ENCODE measurements around the gene RSKR.
"Not testable (repeated sequence)": the region's sequence is repeated elsewhere in the genome, so short reads cannot be mapped to it uniquely, and the experiment has no call there.

The RSKR gene

DNA sequence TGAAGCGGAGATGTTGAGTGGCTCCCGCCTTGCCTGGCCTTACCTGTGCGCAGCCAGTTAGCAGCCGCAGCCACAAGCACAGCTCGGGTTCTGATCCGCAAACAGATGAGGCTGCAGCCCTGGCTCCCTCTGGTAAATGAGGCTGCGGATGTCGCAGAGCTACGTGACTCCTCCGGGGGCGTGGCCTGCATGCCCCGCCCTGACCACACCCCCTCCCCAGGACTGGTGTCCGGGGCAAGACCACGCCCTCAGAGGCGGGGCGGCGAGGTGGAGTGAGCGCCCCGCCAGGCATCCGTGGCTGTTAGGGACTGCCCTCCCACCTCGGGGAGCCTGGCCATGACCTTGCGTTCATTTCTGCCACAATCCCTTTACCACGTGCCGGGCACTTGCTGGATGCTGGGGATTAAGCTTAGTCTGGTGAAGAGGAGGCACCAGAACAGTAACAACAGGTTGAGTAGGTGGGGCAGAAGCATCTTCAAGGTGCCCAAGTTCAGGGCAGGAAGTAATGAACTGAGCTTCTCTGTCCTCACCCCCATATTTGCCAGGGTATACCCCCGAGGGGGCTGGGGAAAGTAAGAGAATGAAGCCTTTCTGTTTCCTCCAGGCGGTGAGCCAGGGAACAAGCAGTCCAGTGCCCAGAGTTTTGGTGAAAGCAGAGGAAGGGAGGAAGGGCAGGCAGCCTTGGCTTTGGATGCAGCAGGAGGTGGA lies 37.1 kb downstream of the RSKR start, which contains the start of gene ALDOC:
Gene ALDOC, minus strand, starts transcription at position 138 of the 708 bp plus-strand sequence. CDS start 1,363 bp downstream, outside the sequence.
- FAIRE-seq = no peak

DNA sequence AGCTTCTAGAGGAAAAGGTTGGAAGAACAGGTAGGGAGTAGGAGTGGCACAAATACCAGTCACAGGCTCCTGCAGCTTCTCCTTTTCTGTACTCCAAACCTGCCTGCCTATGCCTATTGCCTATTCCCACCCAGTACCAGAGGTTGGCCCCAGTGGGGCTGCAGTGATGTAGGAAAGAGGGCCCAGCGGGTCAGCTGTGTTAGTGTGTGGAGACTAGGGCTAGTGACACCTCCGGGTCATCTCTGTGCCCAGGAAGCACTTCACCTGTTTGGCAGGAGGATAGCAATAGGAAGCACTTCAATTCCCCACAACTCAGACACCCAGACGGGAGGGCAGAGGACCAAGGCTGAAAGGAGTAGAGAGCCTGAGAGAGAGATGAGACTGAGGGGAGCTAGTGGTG lies 38.0 kb downstream of the RSKR start:
- not testable (repeated sequence) for FAIRE-seq

DNA sequence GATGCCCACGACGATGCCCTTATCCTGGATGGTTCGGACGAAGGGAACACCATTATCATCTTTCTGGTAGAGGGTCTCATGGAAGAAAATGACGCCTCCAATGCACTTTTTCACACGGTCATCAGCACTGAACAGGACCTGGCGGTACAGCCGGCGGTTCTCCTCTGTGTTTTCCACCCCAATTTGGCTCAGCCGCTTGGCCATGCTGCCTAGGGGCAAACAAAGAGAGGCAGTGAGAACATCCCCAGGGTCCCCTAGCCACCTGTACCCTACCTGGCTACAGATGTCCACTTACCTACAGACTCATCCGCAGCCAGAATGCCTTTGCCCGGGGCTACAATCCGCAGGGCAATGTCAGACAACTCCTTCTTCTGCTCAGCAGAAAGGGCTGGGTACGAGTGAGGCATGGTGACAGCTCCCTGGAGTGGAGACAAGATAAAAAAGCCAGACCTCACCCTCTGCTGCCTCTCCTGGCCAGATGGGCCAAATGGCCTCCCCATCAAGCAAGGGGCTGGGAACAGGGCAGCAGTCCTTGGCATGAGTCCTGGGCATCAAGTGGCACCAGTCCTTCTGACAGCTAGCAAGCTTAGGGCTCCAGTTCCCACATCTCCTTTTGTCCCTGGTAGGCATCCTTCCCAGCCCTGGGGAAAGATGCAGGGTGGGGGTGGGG lies 38.7 kb downstream of the RSKR start:
- FAIRE-seq = no peak

DNA sequence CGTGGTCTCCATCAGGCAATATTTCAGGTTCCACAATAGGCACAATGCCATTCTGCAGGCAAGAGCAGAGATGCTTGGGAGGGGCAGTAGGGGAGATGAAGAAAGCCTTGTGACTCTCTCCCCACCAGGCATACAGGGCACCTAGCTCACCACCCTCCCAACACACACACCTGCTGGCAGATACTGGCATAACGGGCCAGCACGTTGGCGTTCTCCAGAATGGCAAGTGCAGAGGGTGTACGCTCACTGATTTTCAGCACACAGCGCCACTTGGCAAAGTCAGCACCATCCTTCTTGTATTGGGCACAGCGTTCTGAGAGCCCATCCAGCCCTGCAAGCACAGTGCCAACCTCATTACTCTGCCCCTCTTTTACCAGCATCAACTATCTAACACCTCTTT lies 39.5 kb downstream of the RSKR start:
- FAIRE-seq = no peak

DNA sequence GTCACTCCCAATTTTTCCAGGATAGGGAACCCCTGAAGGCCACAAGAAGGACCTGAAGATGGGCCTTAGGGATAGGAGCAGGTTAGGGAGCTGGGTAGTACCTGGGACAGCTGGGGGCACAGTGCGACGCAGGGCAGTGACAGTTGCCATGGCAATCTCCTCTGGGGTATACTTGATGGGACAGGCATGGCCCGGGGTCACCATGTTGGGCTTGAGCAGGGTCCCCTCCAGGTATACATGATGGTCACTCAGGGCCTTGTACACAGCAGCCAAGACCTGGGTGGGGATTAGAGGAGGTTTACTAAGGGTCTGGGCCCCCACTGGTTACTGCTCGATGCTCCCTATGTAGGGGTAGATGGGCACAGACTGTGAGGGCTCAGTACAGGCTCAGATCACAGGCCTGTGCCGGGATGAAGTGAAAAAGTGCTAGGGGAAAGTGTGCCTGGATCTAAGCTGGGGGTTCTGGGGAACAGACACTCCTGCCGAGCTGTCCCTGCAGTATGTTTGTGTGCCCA lies 40.0 kb downstream of the RSKR start:
- no peak for FAIRE-seq

DNA sequence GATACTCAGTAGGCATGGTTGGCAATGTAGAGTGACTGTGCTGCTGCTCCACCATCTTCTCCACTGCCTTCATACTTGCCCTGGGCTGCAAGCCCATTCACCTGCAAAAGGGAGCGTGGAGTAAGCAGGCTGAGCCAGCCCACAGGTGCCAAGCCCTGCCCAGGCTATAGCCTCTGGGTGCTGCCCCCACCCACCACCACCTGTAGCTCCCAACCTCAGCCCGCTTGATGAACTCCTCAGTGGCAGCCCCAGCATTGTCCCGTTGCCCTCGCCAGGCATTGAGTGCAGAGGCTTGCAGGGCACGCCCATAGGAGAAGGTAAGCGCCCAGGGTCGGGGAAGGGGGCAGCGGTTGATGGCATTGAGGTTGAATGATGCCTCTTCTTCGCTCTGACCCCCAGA lies 40.5 kb downstream of the RSKR start:
- FAIRE-seq = no peak

DNA sequence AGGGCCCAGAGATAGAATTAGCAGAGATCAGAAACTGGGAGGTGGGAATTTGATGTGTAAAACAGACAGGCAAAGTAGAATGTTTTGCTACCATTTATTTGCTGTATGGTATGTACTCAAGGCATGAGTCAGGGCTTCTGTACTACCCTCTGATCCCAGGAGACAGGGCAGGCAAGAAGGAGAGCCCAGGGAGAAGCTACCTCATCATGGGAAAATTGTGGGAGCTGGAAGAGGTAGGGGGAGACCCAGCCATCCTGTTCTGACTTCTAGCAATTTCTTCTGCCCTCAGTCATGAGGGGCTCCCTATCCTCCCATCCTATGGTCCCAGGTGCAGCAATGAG lies 41.0 kb downstream of the RSKR start:
- FAIRE-seq = no peak

DNA sequence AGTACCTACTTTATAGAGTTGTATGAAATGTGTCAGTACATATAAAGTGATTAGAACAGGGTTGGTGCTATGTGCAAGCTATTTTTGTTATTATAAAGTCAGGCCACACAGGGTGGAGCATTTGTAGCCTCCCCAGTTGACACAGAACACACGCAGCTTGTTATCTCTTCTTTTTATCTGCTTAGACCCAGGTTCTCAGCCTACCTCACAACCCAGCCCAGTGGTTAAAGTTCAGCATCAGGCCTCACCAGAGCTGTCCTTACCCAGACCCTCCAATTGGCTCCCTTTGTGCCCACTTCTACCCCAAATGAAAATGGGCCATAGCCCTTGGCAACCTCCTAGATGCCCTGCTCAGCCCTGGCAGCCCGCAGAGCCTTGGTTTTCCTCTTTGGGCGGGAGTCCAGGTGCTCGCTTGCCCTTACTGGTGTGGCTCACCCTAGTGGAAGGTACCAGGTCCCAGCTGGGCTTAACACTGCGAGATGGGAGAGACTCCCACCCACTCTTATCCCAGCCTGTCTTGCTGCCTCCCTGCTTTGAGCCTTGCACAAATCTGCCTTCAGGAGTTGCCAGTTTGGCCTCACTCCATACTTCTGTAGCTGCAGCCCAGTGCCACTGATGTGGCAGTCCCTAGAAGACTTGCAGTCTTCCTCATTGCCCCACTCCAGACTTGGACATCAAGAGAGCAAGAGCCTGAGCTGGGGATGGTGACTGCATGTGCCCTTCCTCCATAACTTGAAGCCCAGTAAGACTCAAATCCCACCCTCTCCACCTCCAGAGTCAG lies 41.5 kb downstream of the RSKR start:
- FAIRE-seq = no peak

DNA sequence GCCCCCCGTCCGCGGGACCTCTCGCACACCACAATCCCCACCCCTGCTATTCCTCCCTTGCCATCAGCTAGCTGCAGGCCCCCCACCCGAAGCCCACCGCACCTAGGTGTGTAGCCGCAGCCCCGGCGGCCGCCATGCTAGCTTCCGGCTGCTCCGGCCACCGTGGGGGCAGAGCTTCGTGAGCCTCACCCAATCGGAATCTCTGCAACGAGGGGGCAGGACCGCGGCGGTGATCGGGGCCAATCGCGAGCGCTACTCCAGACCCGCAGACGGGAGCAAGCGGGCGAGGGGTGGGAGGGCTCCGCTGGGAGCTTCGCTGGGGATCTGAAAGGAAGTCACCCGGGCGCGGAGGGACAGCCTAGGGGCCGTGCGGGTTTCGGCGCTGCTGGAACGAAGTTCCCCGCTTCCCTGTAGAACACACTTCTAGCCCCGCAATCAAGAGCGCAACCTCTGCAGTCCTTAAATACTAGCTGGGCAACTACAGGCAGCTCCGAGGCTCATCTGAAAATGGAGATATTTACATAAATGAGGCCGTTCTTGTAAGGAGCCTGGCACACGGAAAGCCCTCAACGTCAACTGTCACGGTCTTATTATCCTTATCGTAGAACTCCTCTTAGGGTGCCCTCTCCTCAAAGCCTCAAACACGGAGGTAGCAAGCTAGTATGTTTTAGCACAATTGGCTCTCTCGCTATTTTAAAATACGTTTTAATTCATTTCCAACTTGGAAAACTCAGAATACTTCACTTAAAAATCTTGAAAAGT lies 42.4 kb downstream of the RSKR start, which contains the start of gene PIGS:
Gene PIGS, minus strand, starts transcription at position 164 of the 762 bp plus-strand sequence. Its CDS starts 28 bp downstream, at position 136.
- FAIRE-seq = no peak

DNA sequence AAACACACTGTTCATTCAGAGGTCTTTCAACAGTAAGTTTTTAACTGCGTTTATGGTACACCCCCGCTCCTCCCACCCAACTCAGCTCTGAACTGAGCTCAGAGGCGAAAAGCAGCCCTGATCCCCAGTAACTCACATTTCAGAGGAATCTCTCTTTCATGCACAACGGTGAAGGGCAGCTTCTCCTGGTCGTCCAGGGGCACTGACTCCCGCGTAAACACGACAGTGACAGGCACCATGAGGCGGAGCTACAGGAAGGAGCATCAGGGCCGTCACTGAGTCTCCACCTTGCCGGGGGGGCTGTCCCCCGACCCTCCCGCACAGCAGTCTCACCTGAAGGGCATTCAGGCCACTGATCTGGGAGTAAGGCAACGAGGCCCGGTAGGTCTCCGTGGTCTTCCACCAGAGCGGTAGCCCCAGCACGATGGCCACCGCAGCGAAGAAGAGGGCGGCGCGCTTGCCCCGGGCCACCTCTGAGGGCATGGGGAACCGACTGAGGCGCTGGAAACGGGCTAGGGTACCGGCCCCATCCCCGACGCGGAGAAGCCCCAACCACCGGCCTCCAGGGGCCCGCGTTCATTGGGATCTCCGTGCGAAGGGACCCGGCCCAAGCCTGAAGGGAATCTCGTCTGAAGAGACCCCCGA lies 43.1 kb downstream of the RSKR start:
- FAIRE-seq = no peak

DNA sequence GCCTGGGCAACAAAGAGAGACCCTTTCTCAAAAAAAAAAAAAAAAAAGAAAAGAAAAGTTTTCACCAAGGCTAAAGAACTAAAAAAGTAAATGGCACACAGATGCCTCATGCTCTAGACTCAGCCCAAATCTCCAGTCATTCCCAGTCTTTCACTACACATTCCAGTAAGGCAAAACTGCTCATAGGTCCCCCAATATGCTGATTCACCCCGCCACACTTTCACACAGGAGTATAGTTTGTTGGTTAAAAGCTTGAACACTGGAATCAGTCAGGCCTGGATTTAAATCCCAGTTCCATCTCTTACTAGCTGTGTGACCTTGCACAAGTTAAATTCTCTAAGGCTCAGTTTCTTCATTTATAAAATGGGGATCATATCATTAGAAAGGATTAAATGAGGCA lies 44.5 kb downstream of the RSKR start:
- no peak for FAIRE-seq

DNA sequence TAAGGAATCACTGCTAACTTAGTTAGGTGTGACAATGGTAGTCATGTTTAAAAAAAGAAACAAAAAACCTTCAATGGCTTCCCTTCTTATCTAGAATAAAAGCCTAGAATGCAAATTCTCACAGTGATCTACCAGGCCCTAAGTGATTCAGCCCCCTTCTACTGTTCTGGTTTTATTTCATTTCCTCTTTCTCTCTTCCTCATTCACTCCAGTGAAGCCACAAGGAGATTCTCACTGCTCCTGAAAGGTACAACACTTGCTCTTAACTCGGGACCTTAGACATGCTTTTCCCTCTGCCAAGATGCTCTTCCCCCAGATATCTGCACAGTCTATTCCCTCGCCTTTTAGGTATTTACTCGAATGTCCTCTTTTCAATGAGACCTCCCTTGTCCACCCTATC lies 46.4 kb downstream of the RSKR start:
- FAIRE-seq = no peak

DNA sequence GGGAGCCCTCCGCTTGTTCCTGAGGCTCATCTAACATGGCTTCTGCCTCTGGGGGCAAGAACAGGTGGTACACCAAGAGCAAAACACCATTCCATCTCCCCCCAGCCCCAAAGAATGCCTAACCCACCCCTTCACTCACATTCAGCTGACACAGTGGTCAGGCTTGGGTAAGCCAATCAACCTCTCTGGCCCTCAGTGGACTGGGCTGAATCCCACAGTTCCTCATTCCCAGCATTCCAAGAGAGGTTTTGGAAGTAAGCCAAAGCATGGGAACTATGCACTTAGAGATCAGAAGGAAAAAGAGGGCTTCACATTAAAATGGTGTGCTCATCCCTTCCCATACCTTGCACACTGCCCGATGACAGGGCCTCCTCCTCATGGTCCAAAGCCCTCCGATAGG lies 50.5 kb downstream of the RSKR start:
- FAIRE-seq = no peak
